ENCODE data around the gene IL23R. TPM values are rescaled to one million over a fixed set of nuclear protein-coding genes. Genes with fewer than 3 reads are reported as not detected.

The IL23R gene, protein sequence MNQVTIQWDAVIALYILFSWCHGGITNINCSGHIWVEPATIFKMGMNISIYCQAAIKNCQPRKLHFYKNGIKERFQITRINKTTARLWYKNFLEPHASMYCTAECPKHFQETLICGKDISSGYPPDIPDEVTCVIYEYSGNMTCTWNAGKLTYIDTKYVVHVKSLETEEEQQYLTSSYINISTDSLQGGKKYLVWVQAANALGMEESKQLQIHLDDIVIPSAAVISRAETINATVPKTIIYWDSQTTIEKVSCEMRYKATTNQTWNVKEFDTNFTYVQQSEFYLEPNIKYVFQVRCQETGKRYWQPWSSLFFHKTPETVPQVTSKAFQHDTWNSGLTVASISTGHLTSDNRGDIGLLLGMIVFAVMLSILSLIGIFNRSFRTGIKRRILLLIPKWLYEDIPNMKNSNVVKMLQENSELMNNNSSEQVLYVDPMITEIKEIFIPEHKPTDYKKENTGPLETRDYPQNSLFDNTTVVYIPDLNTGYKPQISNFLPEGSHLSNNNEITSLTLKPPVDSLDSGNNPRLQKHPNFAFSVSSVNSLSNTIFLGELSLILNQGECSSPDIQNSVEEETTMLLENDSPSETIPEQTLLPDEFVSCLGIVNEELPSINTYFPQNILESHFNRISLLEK
- not detected in 5 replicates for total RNA-seq (2022; extraction: Qiagen RNA extraction)

DNA sequence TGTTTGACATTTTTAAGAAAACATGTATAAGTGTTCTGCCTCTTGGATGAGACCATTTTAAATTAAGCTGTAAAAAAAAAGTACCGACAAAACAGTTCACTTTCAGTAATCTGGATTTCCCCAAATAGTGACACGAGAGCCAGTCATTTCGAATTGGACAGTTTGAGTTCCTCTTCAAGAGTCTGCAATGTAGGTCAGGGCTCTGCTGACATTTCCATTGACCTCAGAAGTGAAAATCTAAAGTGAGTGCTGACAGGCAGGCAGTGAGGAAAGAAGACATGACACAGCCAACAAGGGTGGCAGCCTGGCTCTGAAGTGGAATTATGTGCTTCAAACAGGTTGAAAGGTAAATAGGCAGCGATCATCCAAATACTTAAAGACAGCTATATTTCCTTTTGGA is at the start of gene IL23R:
TSS of gene IL23R (plus strand) at position 259 of the 400 bp plus-strand sequence. CDS start 1,667 bp downstream, outside the sequence.

DNA sequence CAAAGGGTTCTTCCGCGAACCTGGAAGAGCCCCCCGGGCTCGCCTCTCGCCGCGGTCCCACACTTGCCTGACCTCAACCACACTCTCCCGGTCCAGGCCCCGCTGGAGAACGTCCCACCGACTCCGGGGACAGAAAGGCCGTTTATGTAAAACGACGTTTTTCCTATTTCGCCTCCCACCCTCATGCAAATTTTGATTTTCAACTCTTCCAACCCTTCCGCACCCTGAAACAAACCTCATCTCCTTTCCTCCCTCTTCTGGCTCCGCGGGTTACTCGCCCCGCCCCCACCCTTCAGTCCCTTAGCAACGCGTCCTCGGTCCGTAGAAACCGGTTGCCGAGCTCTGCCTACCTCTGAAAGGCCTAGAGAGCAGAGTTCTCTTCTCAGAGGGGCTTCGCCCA is 31.6 kb upstream of the IL23R start, which contains the start of gene C1orf141:
TSS of gene C1orf141 (minus strand) at position 276 of the 400 bp plus-strand sequence. CDS start 7,730 bp downstream, outside the sequence.

DNA sequence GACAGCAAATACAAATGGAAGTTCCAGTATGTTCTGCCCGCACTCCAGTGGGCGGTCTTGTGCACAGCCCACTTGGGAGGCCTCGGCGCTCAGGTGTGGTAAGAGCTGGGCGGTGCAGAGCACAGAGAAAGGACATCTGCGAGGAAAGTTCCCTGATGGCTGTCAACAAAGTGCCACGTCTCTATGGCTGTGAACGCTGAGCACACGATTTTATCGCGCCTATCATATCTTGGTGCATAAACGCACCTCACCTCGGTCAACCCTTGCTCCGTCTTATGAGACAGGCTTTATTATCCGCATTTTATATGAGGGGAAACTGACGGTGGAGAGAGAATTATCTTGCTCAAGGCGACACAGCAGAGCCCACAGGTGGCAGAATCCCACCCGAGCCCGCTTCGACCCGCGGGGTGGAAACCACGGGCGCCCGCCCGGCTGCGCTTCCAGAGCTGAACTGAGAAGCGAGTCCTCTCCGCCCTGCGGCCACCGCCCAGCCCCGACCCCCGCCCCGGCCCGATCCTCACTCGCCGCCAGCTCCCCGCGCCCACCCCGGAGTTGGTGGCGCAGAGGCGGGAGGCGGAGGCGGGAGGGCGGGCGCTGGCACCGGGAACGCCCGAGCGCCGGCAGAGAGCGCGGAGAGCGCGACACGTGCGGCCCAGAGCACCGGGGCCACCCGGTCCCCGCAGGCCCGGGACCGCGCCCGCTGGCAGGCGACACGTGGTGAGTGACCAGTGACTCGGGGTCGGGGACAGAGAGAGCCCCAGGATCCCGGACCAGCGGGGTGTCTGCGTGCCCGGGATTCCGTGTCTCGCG is 141.2 kb downstream of the IL23R start, which contains the start of gene IL12RB2:
TSS of gene IL12RB2 (plus strand) at position 623 of the 810 bp plus-strand sequence. CDS start 12,496 bp downstream, outside the sequence.

Other genes with a start within 250 kb of the IL23R start
- gene DNAI4, start 241.6 kb upstream of the IL23R start, total RNA-seq (2022; extraction: Qiagen RNA extraction) = 0.51 to 2.7 TPM (median 0.70 TPM) in 5 replicates
- gene MIER1, start 241.5 kb upstream of the IL23R start, total RNA-seq (2022; extraction: Qiagen RNA extraction) = 8.4 to 11.9 TPM (median 10.1 TPM) in 5 replicates
- 6.6 to 7.9 TPM (median 7.6 TPM) in 5 replicates for gene SLC35D1, start 112.3 kb upstream of the IL23R start, total RNA-seq (2022; extraction: Qiagen RNA extraction)
- not detected in 5 replicates for gene C1orf141, start 31.5 kb upstream of the IL23R start, total RNA-seq (2022; extraction: Qiagen RNA extraction)
- gene IL12RB2, start 141.4 kb downstream of the IL23R start, total RNA-seq (2022; extraction: Qiagen RNA extraction) = 0.05 to 0.18 TPM (median 0.10 TPM) in 5 replicates

All from A549 treated with Mapracorat at 1 μM for 4 hours (cell line).